SK-N-SH treated with all-trans-retinoic acid at 6 μM for 48 hours (cell line): ENCODE data around the gene MYO18A.

Experiments used
- ATAC-seq: fragments of 200-7000 bp; cut with Tn5 transposase; 3 replicates; pipeline ENCODE4 v1.9.1; 2020; ENCODE audit warnings: mild to moderate bottlenecking, moderate library complexity
- ARNTL ChIP-seq: fragments of 450-650 bp; formaldehyde crosslinking; IDR thresholded peaks from 2 replicates; pipeline ENCODE4 v1.5.0; 2020; ENCODE audit warnings: low read depth, mild to moderate bottlenecking, moderate library complexity, borderline replicate concordance
- BACH2 ChIP-seq: fragments of 250-450 bp; sonication (Bioruptor Pico); IDR thresholded peaks from 2 replicates; pipeline ENCODE4 v1.9.0; 2021; ENCODE audit warnings: mild to moderate bottlenecking, borderline replicate concordance
- CSDC2 ChIP-seq: fragments of 250-450 bp; sonication (Bioruptor Pico); IDR thresholded peaks from 2 replicates; pipeline ENCODE4 v1.5.0; 2020; ENCODE audit warnings: mild to moderate bottlenecking, moderate library complexity
- ESRRG ChIP-seq: fragments of 250-450 bp; sonication (Bioruptor Pico); IDR thresholded peaks from 2 replicates; pipeline ENCODE4 v1.6.1; 2021; ENCODE audit warnings: mild to moderate bottlenecking
- GLIS3 ChIP-seq: fragments of 250-450 bp; sonication (Bioruptor Pico); IDR thresholded peaks from 2 replicates; pipeline ENCODE4 v1.5.0; 2020; ENCODE audit warnings: mild to moderate bottlenecking, moderate library complexity
- ISL1 ChIP-seq: fragments of 250-450 bp; sonication (Bioruptor Pico); IDR thresholded peaks from 2 replicates; pipeline ENCODE4 v2.1.2; 2022; ENCODE audit warnings: mild to moderate bottlenecking, moderate library complexity
- OSR1 ChIP-seq: fragments of 250-450 bp; sonication (Bioruptor Pico); IDR thresholded peaks from 2 replicates; pipeline ENCODE4 v1.8.0; 2022; ENCODE audit warnings: moderate library complexity, mild to moderate bottlenecking, inconsistent platforms
- RARB ChIP-seq: fragments of 250-450 bp; sonication (Bioruptor Pico); IDR thresholded peaks from 2 replicates; pipeline ENCODE4 v1.8.0; 2021; ENCODE audit warnings: mild to moderate bottlenecking, moderate library complexity
- SNAI2 ChIP-seq: fragments of 250-450 bp; sonication (Bioruptor Pico); IDR thresholded peaks from 2 replicates; pipeline ENCODE4 v1.5.0; 2020; ENCODE audit warnings: mild to moderate bottlenecking, moderate library complexity
- TCF4 ChIP-seq: fragments of 250-450 bp; sonication (Bioruptor Pico); IDR thresholded peaks from 2 replicates; pipeline ENCODE4 v1.8.0; 2021; ENCODE audit warnings: mild to moderate bottlenecking, moderate library complexity, borderline replicate concordance
- TOX ChIP-seq: fragments of 250-450 bp; sonication (Bioruptor Pico); IDR thresholded peaks from 2 replicates; pipeline ENCODE4 v1.8.0; 2021; ENCODE audit warnings: mild to moderate bottlenecking, moderate library complexity, borderline replicate concordance
- ZC3H10 ChIP-seq: fragments of 250-450 bp; sonication (Bioruptor Pico); IDR thresholded peaks from 2 replicates; pipeline ENCODE4 v1.5.1; 2021; ENCODE audit warnings: mild to moderate bottlenecking, moderate library complexity
- ZFP3 ChIP-seq: fragments of 250-450 bp; sonication (Bioruptor Pico); IDR thresholded peaks from 2 replicates; pipeline ENCODE4 v1.5.0; 2020; ENCODE audit warnings: mild to moderate bottlenecking, moderate library complexity
- ZFP30 ChIP-seq: fragments of 450-650 bp; formaldehyde crosslinking; IDR thresholded peaks from 2 replicates; pipeline ENCODE4 v1.5.0; 2022; ENCODE audit warnings: mild to moderate bottlenecking, moderate library complexity
- ZNF565 ChIP-seq: fragments of 450-650 bp; formaldehyde crosslinking; conservative IDR thresholded peaks from 2 replicates; pipeline ENCODE4 v1.5.0; 2020; ENCODE audit warnings: low read depth, mild to moderate bottlenecking, moderate library complexity
- ZNF70 ChIP-seq: fragments of 450-650 bp; formaldehyde crosslinking; IDR thresholded peaks from 2 replicates; pipeline ENCODE4 v1.5.0; 2020; ENCODE audit warnings: mild to moderate bottlenecking, moderate library complexity
- ZNF8 ChIP-seq: fragments of 450-650 bp; formaldehyde crosslinking; IDR thresholded peaks from 2 replicates; pipeline ENCODE4 v1.5.0; 2020; ENCODE audit warnings: mild to moderate bottlenecking, moderate library complexity
- TF ChIP-seq, protein P1 (sequence below): fragments of 250-450 bp; sonication (Bioruptor Pico); IDR thresholded peaks from 2 replicates; pipeline ENCODE4 v1.8.0; 2021; ENCODE audit warnings: low read depth, mild to moderate bottlenecking, moderate library complexity, borderline replicate concordance
- TF ChIP-seq, protein P2 (sequence below): fragments of 250-450 bp; sonication (Bioruptor Pico); IDR thresholded peaks from 2 replicates; pipeline ENCODE4 v1.5.1; 2020; ENCODE audit warnings: low read depth, mild to moderate bottlenecking, moderate library complexity
- TF ChIP-seq, protein P3 (sequence below): fragments of 250-450 bp; sonication (Bioruptor Pico); IDR thresholded peaks from 2 replicates; pipeline ENCODE4 v1.5.1; 2021; ENCODE audit warnings: mild to moderate bottlenecking, moderate library complexity
- TF ChIP-seq, protein P4 (sequence below): fragments of 250-450 bp; sonication (Bioruptor Pico); IDR thresholded peaks from 2 replicates; pipeline ENCODE4 v1.5.0; 2020; ENCODE audit warnings: mild to moderate bottlenecking, moderate library complexity

Gene MYO18A

GRCh38 chr17:29046473-29046839 lies 133.7 kb downstream of the MYO18A start (continued):
- TF ChIP-seq, protein P1, sequence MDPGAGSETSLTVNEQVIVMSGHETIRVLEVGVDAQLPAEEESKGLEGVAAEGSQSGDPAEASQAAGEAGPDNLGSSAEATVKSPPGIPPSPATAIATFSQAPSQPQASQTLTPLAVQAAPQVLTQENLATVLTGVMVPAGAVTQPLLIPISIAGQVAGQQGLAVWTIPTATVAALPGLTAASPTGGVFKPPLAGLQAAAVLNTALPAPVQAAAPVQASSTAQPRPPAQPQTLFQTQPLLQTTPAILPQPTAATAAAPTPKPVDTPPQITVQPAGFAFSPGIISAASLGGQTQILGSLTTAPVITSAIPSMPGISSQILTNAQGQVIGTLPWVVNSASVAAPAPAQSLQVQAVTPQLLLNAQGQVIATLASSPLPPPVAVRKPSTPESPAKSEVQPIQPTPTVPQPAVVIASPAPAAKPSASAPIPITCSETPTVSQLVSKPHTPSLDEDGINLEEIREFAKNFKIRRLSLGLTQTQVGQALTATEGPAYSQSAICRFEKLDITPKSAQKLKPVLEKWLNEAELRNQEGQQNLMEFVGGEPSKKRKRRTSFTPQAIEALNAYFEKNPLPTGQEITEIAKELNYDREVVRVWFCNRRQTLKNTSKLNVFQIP = no peak
- TF ChIP-seq ZFP3 (CRISPR knock-in tag) (no peak), ZNF70 (no peak), ARNTL (CRISPR knock-in tag) (no peak), ZC3H10 (CRISPR knock-in tag) (no peak), BACH2 (no peak), GLIS3 (CRISPR knock-in tag) (no peak), ZNF565 (CRISPR knock-in tag) (no peak), TCF4 (CRISPR knock-in tag) (no peak), CSDC2 (CRISPR knock-in tag) (no peak), ZNF8 (CRISPR knock-in tag) (no peak)
- TF ChIP-seq, protein P2, sequence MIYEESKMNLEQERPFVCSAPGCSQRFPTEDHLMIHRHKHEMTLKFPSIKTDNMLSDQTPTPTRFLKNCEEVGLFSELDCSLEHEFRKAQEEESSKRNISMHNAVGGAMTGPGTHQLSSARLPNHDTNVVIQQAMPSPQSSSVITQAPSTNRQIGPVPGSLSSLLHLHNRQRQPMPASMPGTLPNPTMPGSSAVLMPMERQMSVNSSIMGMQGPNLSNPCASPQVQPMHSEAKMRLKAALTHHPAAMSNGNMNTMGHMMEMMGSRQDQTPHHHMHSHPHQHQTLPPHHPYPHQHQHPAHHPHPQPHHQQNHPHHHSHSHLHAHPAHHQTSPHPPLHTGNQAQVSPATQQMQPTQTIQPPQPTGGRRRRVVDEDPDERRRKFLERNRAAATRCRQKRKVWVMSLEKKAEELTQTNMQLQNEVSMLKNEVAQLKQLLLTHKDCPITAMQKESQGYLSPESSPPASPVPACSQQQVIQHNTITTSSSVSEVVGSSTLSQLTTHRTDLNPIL (CRISPR knock-in tag) = no peak

DNA sequence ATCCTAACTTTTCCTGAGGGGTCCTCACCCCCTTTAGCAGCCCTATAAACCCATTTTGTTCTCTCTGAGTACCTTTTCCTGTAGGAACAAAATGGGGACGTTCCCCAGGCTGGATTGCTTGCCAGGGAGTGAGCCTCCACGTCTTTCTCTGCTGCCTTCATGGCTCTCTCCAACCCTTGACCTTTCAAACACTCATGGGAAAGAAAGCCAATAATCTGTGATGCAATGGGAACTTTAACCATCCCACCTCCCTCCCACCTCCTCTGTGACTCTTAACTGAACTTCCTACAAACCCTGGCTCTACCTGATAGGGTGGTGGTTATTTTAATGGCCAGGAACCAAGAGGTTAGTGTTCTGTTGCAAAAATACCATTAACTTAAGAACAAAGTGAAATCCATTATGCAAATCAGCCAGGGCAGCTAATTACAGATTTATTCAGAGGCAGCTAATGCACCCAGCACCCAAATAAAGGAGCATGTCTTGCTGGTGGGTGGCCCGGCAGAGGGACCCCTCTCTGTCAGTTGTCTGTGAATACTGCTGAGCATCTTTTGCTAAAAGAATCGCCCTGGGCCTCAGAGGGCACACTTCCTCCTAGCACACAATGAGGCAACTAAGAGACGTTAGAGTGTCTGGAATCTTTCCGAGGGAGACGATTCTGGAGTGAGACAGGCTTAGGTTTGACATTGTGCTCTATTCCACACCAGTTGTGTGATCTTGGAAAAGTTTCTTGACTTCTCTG lies 134.3 kb downstream of the MYO18A start:
- TF ChIP-seq, protein P3, sequence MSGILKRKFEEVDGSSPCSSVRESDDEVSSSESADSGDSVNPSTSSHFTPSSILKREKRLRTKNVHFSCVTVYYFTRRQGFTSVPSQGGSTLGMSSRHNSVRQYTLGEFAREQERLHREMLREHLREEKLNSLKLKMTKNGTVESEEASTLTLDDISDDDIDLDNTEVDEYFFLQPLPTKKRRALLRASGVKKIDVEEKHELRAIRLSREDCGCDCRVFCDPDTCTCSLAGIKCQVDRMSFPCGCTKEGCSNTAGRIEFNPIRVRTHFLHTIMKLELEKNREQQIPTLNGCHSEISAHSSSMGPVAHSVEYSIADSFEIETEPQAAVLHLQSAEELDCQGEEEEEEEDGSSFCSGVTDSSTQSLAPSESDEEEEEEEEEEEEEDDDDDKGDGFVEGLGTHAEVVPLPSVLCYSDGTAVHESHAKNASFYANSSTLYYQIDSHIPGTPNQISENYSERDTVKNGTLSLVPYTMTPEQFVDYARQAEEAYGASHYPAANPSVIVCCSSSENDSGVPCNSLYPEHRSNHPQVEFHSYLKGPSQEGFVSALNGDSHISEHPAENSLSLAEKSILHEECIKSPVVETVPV = no peak
- no peak for TF ChIP-seq ISL1
- no peak for TF ChIP-seq OSR1 (CRISPR knock-in tag)
- TF ChIP-seq GLIS3 (CRISPR knock-in tag) = no peak
- TF ChIP-seq ZNF565 (CRISPR knock-in tag) = no peak
- TF ChIP-seq ARNTL (CRISPR knock-in tag) = no peak
- TF ChIP-seq, protein P2 (CRISPR knock-in tag) = no peak
- TF ChIP-seq, protein P1 = no peak
- no peak for TF ChIP-seq ZFP30 (CRISPR knock-in tag)
- TF ChIP-seq TOX = no peak
- no peak for TF ChIP-seq ZFP3 (CRISPR knock-in tag)
- TF ChIP-seq, protein P4, sequence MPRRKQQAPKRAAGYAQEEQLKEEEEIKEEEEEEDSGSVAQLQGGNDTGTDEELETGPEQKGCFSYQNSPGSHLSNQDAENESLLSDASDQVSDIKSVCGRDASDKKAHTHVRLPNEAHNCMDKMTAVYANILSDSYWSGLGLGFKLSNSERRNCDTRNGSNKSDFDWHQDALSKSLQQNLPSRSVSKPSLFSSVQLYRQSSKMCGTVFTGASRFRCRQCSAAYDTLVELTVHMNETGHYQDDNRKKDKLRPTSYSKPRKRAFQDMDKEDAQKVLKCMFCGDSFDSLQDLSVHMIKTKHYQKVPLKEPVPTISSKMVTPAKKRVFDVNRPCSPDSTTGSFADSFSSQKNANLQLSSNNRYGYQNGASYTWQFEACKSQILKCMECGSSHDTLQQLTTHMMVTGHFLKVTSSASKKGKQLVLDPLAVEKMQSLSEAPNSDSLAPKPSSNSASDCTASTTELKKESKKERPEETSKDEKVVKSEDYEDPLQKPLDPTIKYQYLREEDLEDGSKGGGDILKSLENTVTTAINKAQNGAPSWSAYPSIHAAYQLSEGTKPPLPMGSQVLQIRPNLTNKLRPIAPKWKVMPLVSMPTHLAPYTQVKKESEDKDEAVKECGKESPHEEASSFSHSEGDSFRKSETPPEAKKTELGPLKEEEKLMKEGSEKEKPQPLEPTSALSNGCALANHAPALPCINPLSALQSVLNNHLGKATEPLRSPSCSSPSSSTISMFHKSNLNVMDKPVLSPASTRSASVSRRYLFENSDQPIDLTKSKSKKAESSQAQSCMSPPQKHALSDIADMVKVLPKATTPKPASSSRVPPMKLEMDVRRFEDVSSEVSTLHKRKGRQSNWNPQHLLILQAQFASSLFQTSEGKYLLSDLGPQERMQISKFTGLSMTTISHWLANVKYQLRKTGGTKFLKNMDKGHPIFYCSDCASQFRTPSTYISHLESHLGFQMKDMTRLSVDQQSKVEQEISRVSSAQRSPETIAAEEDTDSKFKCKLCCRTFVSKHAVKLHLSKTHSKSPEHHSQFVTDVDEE (CRISPR knock-in tag) = no peak
- TF ChIP-seq ESRRG (CRISPR knock-in tag) = no peak
- TF ChIP-seq TCF4 (CRISPR knock-in tag) = no peak
- no peak for TF ChIP-seq RARB
- TF ChIP-seq SNAI2 (CRISPR knock-in tag) = no peak
- no peak for TF ChIP-seq ZNF70
- no peak for TF ChIP-seq CSDC2 (CRISPR knock-in tag)
- TF ChIP-seq BACH2 = no peak
- no peak for ATAC-seq
